ENCODE results near the gene ZMIZ2.
"Not testable (repeated sequence)": the region's sequence is repeated elsewhere in the genome, so short reads cannot be mapped to it uniquely, and the experiment has no call there.

Gene ZMIZ2

GRCh38 chr7:44803828-44804519 lies 55.3 kb downstream of the ZMIZ2 start:
- not testable (repeated sequence) for DNase-seq

GRCh38 chr7:44805950-44806349 lies 57.3 kb downstream of the ZMIZ2 start:
- no peak for DNase-seq

- no peak for DNase-seq
These were observed 60.3 kb downstream of the ZMIZ2 start for GRCh38 chr7:44808914-44809393.

- no peak for DNase-seq
These were observed 62.4 kb downstream of the ZMIZ2 start for GRCh38 chr7:44811093-44811492.

- no peak for DNase-seq
These were observed 62.9 kb downstream of the ZMIZ2 start for GRCh38 chr7:44811571-44811970.

- no peak for DNase-seq
These were observed 66.3 kb downstream of the ZMIZ2 start for GRCh38 chr7:44814919-44815318.

- no peak for DNase-seq
These were observed 70.6 kb downstream of the ZMIZ2 start for GRCh38 chr7:44819292-44819691.
